HG02588 (cell line): ENCODE results near the gene MMP15.
"Not testable (repeated sequence)": the region's sequence is repeated elsewhere in the genome, so short reads cannot be mapped to it uniquely, and the experiment has no call there.

Experiments
- ATAC-seq: cut with Tn5 transposase; IDR thresholded peaks from one replicate; pipeline ENCODE4 v1.9.1; 2021; ENCODE audit warnings: mild to moderate bottlenecking, moderate library complexity; ENCODE audit not compliant: unreplicated experiment

MMP15 gene

DNA sequence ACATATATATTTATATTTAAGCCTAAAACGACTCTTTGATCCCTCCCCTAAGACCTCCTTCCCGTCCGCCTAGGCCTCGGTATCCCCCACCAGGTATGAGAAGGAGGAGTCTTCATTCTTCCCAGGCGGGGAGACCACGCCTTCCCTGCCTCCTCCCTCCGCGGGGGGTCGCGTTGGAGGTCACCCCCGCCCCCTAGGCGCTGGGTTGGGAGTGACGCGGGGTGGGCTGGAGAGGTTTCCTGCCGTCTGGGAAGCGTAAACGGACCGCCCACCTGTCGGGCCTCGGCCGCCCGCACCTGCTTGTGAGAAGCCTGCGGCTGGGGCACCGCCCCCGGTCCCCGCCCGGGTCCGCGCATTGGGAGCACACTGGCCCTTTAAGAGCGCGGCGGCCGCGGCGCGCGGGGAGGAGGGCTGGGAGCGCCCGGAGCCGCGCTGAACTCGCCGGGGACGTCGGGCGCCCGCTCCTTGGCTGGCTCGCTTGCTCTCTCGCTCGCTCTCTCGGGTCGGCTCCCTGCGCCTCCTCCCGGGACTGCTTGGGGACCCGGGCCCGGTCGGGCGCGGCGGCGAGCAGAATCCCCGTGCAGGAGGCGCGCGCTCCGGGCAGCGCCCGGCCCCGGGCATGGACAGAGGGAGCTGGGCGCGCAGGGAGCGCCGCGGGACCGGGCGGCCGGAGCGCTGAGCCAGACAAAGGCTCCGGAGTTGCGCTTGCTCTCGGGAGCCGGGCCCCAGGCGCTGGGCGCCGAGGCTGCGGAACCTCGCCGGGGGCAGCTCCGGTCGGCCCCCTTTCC, at the start of gene MMP15:
Gene MMP15, plus strand, starts transcription at position 404 of the 788 bp plus-strand sequence. CDS start 597 bp downstream, outside the sequence.
- peak; percentile 50 for ATAC-seq

DNA sequence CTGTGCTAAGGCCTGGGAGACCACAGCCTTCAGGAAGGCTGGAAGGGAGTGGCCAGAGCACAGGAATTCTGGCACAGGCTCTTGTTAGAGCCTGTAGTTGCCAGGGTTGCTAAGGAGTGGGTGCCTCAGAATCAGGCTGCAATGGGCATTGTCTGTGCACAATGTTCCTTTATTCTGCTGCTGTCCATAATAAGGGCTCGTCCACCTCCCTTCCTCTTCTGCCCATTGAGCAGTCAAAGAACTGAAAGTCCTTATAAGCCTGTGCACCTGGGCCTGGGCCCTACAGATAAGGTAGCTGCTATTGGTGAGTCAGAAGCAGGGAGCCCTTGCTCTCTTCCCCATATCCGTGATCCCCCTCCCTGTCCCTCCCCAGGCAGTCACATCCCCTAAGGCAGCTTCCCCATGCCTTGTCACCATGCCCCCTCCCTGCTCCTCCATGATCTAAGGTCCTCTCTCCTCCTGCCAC, 49.2 kb upstream of the MMP15 start:
- ATAC-seq, result no peak

DNA sequence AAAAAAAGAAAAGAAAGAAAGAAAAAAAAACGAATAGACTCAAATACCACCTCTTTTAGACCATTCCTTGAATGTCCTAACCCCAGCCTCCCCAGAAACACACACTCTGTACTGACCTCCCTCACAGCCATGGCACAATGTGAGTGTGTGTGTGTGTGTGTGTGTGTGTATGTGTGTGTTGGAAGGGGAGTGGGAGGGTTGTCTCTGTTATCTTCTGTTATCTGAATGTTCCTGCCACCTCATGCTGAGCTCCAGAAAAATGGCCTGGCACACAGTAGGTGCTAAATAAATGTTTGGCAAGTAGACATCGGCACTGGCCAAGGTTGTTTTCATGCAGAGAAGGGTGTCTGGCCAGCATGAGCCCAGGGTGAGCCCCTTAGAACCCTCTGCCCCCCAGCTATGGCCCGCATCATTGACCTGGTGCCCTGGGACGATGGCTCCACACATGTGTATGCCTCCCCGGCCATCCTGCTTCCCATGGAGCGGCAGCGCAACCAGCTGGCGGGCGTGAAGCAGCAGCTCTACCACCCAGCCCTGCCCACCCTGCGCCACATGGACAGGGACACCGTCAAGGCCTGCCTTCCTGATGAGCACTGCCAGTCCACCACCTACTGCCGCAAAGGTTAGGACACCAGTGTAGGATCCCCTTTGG, 48.0 kb upstream of the MMP15 start:
- ATAC-seq, result no peak

DNA sequence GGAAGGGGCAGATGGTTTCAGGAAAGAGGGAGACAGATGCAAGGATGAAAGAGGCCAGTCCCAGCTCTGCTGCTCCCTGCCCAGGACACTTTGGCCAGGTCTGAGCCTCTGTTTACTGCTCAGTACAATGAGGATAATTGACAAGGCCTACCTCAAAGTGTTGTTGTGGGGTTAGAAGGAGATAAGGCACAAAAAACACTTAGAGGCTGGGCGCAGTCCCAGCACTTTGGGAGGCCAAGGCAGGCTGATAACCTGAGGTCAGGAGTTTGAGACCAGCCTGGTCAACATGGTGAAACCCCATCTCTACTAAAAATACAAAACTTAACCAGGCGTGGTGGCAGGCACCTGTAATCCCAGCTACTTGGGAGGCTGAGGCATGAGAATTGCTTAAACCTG, 47.5 kb upstream of the MMP15 start:
- not testable (repeated sequence) for ATAC-seq

DNA sequence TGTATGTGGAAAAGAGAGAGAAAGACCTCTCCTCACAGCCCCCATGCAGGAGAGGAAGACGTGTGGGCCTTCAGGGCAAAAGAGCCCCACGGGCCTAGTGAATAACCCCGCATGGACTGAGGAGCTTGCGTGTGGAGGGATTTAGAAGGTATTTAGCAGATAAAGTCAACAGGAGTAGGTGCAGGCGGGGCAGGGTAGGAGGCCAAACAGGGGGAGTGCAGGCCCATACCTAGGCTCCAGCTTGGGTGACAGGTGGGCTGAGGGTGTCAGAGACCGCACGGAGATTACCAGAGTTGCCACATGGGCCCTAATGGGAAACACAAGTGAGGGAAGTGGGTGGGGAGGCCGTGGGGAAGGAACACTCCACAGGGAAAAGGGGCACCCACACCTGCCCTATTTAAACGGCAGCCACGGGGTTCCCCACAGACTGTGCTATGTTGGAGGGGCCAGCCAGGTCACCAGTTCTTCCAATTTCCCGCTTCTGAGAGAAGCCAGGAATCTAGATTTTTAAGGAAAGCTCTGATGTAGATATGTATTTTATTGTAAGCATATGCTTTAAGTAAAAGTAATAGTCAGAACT, 46.5 kb upstream of the MMP15 start:
- ATAC-seq, result no peak

DNA sequence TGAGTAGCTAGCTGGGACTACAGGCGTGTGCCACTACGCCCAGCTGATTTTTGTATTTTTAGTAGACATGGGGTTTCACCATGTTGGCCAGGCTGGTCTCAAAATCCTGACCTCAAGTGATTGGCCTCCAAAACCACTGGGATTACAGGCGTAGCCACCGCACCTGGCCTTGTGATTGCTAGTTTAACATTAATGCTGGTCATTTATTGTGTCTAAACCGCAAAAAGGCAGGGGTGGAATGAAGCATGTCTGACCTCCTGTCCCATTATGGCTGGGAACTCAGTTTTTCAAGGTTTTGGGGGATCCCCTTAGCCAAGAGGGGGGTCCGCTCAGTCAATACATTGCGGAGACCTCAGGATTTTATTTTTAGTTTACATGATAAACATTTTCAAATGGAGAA, 43.9 kb upstream of the MMP15 start:
- no peak for ATAC-seq

DNA sequence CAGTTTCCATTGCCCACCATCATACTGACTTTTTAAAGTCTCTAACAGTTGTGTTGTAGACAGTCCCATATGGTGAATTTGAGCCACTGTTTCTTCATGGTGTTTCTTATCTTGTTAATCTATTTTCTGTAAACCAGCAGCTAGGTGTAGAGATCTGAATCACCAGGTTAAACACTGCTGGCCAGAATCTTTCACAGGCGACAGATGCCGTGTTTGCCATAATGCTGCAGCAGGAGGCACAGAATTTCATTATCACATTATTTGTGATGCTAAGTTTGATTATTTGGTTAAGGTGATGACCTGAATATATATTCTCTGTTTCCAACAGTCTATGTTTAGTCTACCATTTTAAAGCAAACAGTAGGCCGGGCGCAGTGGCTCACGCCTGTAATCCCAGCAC, 43.2 kb upstream of the MMP15 start:
- ATAC-seq, result no peak

DNA sequence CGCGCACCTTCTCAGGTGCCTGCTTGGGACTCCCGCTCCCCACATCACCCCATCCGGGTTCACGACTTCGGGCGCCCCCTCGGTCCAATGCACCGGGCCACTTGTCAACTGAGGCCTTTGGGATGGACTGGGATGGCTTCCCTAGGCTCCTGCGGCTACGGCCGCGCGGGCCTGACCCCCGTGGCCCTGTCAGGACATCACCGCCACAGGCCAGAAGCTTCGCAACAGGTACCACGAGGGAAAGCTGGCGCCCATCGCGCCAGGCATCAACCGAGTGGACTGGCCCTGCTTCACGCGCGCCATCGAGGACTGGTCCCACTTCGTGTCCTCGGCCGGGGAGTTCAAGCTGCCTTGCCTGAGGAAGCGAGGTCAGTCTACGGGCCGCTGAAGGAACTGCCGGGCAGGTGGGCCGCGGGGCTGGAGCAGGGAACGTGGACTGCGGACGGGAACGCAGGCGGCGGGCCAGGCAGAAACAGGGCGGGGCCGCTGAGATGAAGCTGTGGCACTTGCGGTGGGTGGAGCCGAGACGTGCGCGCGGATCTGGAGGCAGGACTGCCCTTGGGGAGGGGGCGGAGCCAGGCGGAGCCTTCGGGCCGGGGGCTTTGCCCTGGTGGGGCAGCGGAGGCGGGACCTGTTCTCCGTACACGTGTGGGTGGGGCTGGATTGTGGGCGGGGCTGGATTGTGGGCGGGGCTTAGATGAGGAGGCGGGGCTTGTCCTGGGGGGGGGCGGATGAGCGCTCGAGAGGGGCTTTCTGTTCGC, 40.9 kb upstream of the MMP15 start:
- no peak for ATAC-seq

DNA sequence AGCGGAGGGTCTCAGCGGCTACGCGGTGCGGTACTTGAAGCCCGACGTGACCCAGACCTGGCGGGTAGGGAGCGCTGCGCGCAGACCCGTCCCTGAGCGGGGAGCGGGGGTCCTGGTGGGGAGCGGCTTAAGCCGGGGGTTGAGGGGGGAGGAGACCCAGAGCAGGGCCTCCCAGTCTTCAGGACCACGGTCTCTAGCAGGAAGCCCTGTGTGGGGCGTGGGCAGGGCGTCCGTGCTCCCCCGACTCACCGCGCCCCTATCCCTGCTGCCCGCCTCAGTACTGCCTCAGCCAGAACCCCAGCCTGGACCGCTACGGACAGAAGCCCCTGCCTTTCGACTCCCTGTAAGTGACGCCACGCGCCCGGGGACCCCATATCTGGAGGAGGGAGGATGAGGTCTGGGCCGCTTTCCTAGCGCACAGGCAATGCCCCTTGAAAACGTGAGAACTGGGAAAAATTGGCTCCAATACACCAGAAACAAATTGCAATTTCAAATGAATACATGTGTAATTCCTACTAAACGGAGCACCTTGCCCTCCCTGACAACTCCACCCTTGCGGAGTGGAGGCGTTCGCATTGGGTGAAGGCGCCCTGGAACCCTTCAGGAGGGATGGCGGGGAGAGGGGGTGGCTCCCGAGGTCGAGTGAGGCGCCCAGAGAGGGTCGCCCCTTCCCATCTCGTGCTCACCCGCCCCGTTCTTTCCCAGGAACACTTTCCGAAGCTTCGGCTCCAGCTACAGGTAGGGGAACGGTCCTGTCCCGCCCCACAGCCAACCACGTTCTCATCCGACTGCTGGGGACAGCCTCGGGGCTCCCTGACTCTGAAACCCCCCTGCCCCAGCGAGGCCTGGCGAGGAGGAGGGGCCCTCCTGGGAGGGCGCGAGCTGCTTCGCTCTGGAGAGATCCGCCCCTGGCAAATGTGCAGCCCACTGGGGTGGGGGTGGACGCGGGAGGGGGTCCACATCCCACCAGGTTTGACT, 40.1 kb upstream of the MMP15 start:
- no peak for ATAC-seq

DNA sequence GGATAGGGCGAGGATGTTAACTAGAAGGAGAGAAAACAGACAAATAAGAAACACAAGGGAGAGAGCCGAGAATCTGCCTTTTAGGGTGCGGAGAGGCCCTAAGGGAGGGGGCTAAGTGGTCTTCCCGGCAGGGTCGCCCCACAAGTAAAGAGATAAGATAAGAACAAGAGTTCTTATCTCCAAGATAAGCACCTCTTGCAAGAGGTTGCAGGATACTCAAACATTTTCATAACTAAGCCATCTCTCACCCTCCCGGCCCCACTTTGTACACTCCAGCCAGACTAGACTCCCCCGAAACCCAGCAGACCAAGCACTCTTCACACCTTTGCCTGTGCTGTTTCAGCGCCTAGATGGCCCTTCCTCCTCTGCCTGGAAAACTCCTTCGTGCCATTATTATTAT, 39.4 kb upstream of the MMP15 start:
- ATAC-seq, result no peak

DNA sequence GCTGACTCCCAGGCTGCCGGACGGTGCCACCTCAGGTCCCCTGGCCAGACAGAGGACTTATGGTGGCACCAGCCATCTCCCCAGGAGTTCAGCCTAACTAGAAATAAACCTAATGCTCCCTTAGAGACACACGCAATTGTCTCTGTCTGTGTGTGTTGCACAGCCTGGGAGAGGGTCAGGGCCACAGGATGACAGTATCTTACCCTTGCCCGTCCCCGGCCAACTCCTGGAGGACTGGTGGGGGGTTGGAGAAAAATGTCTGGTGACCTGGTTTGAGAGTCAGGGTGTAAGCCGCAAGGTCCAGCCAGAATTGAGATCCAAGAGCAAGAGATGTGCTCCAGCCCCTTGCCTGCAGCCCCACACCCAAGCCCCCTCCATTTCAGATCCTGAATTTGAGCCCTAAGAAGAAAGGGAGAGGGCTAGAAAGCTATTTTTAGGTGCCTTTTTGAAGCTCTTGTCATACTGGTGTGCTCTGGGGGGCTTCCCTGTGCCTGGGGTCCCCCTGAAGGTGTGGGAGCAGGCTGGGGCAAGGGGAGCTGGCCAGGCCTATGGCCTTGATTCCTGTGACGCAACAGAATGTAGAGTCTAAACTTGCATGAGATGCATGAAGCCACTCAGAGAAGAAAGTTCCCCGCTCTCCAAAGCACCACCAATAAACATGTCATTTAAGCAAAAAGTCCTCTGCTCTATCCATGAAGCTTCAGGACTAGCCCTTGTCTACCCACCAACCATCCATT, 37.9 kb upstream of the MMP15 start:
- no peak for ATAC-seq

DNA sequence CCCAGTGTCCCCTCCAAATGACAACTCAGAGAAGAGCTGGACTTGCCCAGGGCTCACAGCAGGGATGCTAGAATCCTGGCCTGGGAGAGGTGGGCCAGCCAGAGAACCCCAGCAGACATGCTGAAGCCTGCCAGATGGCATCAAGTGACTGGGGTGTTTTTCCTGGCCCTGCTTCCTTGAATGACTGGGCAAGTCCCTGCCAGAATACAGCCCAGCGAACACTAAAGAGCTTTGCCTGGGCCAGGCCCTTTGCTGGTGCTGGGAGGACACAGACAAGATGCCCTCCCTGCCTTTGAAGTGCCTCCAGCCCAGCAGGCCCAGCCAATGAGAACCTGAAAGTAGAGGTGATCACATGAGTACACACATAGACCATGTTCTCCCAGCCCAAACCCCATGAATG, 36.6 kb upstream of the MMP15 start:
- ATAC-seq, result no peak

DNA sequence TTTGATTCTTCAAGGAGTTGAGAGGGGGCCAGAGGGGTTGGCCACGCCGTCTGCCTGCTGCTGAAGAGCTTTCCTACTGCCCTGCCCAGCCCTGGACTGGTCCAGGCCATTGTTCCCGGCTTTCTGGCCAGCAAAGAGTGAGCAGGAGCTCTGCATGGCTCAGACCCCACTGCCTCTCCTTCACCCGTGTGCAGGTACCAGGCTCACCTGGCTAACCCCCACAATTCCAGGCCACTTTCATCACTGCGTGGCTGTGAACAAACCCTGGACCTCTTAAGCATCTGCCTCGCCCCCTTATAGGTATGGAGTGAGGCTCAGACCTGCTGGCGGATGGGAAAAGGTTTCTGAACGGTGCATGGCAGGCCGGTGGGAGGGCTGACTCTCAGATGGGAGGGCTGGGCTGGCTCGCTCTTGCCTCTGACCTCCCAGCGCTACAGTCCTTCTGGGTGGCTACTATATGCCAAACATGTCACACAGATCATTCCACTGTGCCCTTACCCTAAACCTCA, 33.9 kb upstream of the MMP15 start:
- no peak for ATAC-seq

DNA sequence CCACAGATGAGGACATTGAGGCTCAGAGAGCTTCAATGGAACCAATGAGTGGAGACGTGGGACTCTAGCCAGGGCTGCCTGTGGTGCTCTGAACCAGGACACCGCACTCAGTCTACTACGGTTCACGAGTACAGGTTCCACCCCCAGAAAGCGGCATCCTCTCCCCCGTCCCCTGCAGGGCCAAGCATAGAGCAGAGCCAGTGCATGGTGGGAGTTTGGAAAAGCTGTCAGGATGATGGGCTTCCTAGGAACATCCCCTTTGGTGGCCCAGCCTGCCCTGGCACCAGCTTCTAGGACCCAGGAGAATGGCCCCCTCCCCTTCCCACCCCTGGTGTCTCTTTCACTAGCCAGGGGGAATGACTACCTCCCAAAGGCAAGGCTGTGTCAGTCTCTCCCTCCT, 33.5 kb upstream of the MMP15 start:
- ATAC-seq, result no peak

DNA sequence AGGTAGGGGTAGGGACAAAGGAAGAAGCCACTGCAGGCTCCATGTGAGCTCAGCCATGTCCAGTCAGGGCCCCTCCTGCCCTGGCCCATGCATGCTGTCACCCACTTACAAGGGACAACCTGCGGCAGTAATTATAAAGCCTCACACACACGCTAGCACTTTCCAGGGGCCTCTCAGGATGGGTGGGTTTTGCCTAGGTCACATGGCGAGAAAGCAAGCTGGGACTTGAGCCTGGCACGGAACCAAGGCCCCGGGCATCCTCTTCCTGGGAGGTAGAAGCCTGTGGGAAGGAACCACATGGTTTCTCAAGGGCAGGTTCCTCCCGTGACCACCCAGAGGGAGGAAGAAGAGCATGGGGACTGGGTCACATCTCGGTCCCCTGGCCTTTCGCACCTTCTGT, 32.1 kb upstream of the MMP15 start:
- ATAC-seq, result no peak

DNA sequence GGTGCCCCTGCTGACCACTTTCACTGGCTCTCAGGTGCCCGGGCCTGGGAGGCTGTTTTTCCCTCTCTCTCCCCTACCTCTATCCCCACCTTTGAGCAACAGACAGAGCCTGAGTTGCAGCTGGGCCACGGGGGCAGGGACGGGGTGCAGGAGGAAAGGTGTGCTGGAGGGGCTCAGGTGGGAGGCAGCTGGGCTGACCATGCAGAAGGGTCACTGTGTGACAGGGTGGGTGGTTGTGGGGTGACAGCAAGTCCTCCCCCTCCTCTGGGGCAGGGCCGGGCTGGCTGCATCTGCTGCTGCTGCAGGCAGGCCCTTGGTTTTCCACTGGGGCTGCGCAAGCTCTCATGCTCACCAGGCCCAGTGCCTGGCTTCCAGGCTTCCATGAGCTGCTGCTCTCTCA, 31.7 kb upstream of the MMP15 start:
- ATAC-seq, result no peak

DNA sequence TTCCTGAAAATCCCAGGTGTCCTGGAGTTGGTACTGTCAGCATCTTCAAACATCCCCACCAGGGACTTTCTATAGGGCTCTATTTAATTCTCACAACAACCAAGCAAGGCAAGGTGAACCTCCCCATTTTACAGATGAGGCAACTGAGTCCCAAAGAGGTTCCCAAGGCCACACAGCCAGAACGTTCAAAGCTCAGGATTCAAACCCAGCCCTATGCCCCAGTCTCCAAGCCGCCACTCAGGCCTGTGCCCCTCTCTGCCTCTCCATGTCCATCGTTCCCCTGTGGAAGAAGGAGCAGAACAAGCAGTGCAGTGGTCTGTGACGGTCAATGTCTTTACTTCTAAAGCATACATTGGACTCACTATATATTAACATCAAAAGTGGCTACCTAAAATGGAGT, 31.2 kb upstream of the MMP15 start:
- ATAC-seq, result no peak

DNA sequence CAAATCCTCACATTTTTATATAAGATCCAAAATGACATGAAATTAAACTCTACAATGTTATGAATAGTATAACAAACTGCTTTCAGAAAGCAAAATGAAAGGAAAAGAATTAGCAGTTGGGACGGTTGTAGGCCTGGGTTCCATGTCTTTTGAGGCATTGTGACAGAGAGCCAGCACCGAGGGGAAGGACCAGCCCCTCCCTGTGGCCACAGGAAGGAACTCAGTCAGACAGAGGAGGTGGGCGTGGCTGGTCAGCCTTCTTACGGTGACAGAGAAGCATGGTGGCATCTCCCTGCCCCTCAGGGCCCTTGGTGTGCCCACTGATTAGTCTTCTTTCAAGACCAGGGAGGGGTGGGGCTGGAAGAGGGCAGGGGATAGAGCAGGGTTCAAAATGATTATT, 30.8 kb upstream of the MMP15 start:
- no peak for ATAC-seq

DNA sequence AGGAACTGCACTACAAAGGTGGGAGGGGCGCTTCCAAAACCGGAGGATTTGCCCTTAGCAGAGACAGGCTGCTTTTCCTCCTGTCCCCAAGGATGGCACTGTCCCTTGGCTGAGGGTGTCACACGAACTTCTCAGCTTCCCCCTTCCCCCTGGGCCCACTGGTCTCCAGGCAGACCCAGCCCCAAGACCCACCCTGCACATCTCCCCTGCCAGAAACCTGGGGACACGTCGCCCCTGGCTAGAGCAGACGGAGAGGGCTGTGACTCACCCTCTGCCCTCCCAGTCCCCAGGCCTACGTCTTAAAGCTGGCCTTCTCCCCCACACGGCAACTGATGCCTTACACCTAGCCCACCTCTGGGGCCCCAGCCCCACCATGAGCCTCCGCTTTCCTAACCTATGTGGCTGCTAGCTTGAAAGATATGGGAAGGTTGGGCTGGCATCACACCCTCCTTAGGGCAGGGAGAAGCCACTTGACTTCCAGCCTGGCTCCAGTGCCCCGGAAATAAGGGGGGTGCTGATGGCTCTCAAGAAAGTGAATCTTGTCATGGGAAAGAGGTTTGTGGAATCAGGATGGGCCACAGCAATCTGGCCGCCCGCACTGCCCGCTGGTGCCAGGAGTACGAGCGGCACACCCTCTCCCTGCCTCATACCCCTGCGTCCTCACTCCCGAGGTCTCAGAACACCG, 29.7 kb upstream of the MMP15 start:
- ATAC-seq, result no peak
